Right lobe of liver (tissue), 4 donors: ENCODE measurements around the gene SIK3.

ENCODE experiments used
- POLR2A ChIP-seq: fragments of 450-650 bp; IDR thresholded peaks from one replicate; pipeline ENCODE4 v1.6.1; 2017; ENCODE audit warnings: antibody characterized with exemption, mild to moderate bottlenecking
- TF ChIP-seq, protein P1 (sequence below), 4 donors: fragments of 200-600 bp in 3 of 4; fragments of 450-650 bp in 1 of 4; IDR thresholded peaks; one replicate each; pipeline versions ENCODE4 v1.5.1 to v1.8.0; 2016 to 2022; ENCODE audit warnings: antibody characterized with exemption in 4 of 4, mild to moderate bottlenecking in 2 of 4
- donor health status: DM: no; HTN: no; CAD: no.
- donor health status: DM: no; HTN: no; CAD: no.
- donor health status: DM: no; HTN: yes; CAD: no.

DNA sequence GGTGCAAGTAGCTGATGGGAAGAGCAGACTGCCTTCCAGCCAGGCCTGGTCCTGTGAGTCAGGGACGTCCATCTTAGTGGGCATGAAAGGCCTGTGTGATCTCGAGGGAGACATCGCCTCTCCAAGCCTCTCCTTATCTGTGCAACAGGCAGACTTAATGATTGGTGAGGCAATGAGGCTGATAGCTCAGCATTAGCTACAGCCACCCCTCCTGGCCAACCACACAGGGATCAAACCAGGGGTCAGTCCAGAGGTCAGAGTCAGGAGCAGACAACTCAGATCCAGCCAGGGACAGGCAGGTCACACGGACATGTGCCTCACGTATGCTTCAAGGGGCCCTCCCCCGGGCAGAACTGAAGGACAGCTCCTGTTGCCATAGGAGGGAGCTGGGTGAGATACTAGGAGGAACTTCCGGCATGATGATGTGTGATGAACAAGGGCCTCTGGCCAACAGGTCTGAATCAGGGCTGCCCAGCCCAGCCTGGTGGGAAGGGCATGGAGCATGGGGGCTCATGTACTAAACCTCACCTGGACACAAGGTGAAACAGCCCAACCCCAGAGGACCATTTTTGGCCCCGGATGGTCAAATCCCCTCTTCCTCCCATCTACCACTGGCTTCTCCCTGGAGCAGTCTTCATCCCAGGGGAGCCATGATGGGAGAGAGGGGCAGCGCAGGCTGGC lies 271.3 kb downstream of the SIK3 start:
- TF ChIP-seq, protein P1, sequence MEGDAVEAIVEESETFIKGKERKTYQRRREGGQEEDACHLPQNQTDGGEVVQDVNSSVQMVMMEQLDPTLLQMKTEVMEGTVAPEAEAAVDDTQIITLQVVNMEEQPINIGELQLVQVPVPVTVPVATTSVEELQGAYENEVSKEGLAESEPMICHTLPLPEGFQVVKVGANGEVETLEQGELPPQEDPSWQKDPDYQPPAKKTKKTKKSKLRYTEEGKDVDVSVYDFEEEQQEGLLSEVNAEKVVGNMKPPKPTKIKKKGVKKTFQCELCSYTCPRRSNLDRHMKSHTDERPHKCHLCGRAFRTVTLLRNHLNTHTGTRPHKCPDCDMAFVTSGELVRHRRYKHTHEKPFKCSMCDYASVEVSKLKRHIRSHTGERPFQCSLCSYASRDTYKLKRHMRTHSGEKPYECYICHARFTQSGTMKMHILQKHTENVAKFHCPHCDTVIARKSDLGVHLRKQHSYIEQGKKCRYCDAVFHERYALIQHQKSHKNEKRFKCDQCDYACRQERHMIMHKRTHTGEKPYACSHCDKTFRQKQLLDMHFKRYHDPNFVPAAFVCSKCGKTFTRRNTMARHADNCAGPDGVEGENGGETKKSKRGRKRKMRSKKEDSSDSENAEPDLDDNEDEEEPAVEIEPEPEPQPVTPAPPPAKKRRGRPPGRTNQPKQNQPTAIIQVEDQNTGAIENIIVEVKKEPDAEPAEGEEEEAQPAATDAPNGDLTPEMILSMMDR (IDR thresholded peaks at IDR 0.05), result no peak
- peak; percentile 45 for TF ChIP-seq POLR2A
